Suppressor macrophage treated with lipopolysaccharide for 4 hours (primary cell): Measurements from ENCODE around the gene SPATA31E1.
"Not testable (repeated sequence)": the region's sequence is repeated elsewhere in the genome, so short reads cannot be mapped to it uniquely, and the experiment has no call there.

Experiments used
- DNase-seq: peaks from one replicate; pipeline ENCODE4 v3.0.0-alpha.2; 2020

The SPATA31E1 gene

DNA sequence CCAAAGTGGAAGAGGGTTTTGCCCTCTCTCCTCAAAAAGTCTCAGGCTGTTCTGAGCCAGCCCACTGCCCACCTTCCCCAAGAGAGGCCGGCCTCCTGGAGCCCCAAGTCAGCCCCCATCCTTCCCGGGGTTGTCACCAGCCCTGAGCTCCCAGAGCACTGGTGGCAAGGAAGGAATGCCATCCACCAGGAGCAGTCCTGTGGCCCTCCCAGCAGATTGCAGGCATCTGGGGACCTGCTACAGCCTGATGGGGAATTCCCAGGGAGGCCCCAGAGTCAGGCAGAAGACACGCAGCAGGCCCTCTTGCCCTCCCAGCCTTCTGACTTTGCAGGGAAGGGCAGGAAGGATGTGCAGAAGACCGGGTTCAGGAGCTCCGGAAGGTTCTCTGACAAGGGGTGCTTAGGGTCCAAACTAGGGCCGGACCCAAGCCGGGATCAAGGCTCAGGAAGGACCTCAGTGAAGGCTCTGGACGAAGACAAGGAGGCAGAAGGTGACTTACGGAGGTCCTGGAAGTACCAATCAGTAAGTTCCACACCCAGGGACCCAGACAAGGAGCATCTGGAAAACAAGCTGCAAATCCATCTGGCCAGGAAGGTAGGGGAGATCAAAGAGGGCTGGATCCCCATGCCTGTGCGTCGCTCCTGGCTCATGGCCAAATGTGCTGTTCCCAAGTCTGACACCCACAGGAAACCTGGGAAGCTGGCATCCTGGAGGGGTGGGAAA is 3.7 kb downstream of the SPATA31E1 start:
- no peak for DNase-seq

DNA sequence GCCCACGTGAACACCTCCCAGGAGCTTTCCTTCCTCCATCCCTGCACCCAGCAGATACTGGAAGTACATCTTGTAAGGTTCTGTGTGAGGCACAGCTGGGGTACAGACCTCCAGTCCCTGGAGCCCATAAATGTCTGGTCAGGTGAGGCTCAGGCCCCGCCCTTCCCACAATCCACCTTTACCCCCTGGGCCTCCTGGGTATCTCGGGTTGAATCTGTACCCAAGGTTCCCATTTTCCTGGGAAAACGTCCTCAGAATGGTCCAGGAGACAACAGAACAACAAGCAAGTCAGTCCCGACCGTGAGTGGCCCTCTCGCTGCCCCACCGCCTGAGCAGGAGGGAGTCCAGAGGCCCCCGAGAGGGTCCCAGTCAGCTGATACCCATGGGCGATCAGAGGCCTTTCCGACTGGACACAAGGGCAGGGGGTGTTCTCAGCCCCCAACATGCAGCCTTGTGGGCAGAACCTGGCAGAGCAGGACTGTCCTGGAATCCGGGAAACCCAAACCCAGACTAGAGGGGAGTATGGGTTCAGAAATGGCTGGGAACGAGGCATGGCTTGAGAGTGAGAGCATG is 4.3 kb downstream of the SPATA31E1 start:
- DNase-seq, result no peak

DNA sequence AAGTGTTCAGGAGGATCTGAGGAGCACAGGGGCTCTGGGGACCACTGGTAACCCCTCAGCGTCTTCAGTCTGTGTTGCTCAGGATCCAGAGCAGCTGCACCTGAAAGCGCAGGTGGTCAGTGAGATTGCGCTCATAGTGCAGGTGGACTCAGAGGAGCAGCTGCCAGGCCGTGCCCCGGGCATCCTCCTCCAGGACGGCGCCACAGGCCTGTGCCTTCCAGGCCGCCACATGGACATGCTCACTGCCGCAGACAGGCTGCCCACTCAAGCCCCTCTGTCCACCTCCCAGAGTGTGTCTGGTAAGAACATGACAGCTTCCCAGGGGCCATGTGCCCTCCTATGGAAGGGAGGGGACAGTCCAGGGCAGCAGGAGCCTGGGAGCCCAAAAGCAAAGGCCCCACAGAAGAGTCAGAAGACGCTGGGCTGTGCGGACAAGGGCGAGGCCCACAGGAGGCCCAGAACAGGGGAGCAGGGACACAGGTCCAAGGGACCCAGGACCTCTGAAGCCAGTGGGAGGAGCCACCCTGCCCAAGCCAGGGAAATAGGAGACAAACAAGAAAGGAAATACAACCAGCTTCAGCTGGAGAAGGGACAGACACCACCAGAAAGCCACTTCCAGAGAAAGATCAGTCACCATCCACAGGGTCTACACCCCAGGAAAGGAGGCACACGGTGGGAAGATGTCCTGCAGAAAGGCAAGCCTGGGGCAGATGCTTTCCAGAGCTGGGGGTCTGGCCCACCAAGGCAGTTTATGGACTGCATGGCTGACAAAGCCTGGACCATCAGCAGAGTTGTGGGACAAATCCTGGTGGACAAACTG is 5.2 kb downstream of the SPATA31E1 start:
- no peak for DNase-seq

DNA sequence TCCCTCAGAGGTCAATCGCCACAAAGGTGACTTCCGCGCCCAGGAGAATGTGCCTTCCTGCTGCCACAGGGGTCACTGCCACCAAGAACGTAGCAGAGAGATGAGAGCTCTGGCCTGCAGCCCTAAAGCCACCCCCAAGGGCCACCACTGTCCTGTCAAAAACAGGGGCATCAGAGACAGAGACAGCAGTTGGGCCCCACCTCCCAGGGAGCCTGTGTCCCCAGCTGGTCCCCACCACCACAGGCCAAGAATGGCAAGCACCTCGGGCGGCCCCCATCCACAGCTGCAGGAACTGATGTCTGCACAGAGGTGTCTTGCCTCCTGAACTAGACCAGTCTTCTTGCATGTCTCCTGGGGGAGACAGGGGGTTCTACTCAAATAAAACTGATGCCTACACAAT is 5.8 kb downstream of the SPATA31E1 start:
- DNase-seq, result no peak

DNA sequence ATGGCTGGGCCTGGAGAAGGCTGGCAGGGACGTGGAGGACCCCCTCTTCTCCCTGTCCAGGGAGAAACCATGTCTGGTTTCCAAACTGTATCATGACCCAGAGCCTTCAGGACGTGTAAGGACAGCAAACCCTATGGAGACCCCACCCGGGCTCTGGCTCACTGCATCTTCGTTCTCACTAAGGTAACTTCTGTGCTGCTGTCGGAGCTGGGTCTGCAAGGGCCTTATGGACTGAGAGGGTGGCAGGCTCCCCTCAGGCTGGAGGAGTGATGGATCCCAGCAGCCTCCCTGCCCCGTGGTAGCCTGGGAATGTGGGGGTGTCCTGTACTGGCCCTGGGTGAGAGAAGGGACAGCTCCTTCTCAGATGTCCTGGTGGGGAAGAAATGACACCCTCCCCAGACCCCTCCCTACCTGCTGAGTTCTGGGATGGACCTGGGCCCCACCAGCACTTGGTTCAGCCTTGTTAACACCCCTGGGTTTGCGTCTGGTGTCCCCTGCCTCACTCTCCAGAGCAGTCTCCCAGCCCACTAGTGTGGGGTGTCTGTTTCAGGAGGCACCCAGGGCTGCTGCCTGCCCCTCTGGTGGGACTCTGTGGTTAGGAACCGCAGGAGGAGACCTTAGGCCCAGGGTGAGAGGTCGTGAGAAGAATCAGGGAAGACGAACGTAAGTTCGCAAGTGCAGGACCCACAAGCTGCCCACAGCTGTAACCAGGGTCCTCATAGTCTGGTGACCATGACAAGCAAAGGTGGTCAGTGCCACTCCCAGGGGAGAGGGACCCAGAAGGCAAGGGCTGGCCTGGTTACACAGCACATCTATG is 6.6 kb downstream of the SPATA31E1 start:
- no peak for DNase-seq

DNA sequence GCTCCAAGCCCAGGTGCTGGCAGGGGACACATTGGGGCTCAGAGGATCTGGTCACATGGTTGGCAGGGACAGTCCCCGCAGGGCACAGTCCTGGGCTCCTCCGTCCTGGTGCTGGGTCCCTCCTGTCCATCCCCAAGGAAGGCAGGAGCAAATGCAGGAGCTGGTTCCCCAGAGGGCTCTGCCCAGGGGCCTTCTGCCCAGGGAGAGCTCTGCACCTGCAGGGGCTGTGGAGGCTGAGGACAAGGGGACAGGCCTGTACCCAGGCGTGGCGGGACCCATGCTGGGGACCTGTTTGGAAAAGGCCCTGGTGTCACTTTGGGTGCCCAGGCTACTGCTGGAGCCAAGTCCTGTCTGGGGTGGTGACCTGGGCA is 7.2 kb downstream of the SPATA31E1 start:
- no peak for DNase-seq

DNA sequence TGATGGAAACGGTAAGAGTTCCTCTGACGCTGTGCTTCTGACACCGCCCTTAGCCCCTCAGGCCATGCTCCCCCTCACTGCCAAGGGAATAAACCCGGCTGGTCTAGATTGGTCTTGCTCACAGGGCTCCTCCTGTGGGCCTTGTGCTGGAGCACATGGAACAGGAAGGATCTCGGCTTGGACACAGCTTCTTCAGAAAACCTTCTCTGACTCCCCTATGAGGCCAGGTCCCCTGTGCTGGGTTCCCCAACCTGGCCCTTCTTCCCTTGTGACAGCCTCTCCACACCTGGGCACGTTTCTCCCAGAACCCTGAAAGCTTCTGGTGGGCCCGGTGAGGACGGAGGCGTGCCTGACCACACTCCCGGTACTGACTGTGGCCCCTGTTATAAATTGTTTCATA is 8.2 kb downstream of the SPATA31E1 start:
- DNase-seq, result no peak

DNA sequence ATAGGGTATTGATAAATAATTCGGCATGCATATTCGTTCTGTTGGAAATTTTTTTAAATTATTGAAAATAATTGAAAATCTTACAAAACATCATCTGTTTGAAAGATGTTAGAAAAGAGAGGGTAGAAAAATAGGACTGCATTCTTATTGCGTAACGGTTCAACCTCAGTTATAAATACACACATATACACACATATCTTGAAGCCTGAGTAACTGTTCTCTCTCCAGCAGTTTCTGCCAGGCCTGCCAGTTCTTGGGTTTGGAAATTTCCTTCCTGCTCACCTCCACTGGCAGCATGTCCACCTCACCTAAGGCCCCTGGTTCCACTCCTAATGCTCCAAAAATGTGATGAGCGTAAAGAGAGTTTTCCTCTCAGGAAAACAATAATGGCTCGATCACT is 9.1 kb downstream of the SPATA31E1 start:
- DNase-seq, result no peak

DNA sequence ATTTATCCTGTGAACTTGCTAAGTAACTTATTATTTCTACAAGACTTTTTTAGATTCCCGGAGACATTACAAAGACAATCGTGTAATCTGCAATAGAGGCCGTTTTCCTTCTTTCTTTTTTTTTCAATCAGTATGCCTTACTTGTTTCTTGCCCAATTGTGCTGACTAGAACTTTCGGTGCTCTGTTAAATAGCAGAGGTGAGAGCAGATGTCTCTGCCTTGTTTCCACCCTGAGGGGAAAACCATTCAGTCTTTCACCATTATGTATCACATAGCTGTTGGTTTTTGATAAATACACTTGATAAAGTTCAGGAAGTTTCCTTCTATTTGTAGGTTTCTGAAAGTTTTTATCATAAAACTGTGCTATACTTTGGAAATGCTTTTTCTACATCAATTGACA is 10.3 kb downstream of the SPATA31E1 start:
- DNase-seq, result no peak

DNA sequence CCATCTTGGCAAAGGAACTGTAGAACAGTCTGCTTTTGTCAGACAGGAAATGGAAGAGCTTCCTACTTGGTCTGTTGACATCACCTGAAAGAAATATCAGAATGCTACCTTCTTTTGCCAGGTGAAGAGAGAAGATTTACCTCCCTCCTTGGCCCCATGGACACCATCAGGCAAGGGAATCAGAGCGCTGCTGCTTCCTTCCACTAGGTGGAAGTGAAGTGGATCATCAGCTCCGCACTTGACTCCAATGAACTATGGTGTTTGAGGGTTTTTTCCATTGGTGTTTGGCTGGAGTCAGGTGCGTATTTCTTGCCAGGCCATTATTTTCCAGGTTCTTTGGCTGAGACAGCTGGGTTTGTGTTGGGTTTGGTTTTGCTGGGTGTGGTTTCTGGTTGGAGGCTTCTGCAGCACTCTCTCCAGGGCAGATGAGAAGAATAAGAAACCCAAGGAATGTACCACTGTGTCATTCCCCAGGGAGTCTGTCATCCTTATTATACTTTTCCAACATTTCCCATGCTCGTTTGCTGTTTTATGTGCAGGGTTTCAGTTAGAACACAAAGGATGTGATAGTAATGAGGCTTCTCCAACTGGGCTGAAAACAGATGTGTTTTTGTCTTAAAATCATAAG is 12.4 kb downstream of the SPATA31E1 start:
- no peak for DNase-seq

DNA sequence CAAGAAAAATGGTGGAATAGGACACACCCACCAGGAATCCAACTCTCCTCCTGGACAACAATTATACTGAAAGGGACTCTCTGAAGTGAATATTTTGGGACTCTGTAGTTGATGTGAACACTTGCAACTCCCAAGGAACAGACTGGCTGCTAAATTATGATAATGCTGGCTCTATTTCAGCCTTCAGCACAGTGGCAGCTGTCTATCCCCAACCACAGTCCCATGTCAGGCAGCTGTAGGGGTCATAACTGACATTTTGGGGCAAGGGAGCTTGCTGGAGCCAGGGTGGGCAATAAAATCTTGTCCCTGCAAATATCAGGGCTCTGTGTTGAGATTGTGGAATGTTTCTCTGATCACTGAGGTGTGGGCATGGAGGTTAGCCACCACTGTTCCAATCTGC is 14.2 kb downstream of the SPATA31E1 start:
- DNase-seq, result no peak

DNA sequence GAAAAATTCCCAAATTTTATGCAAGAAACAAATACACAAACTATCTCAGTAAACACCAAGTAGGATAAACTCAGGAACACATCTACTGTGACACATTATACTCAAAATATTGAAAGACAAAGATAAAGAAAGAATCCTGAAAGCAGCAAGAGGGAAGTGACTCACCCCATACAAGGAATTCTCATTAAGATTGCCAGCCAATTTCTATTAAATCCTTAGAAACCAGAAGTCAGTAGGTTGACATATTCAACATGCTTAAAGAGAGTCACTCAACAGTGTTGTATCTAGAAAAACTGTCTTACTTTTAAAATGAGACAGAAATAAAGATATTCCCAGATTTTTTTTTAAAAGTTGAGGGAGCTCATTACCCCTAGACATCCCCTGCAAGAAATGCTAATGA is 15.5 kb downstream of the SPATA31E1 start:
- DNase-seq, result no peak

DNA sequence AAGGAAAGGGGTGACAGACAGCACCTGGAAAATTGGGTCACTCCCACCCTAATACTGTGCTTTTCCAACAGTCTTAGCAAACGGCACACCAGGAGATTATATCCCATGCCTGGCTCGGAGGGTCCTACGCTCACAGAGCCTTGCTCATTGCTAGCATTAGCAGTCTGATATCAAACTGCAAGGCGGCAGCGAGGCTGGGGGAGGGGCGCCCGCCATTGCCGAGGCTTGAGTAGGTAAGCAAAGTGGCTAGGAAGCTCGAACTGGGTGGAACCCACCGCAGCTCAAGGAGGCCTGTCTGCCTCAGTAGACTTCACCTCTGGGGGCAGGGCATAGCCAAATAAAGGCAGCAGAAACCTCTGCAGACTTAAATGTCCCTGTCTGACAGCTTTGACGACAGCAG is 19.7 kb downstream of the SPATA31E1 start:
- DNase-seq, result not testable (repeated sequence)

DNA sequence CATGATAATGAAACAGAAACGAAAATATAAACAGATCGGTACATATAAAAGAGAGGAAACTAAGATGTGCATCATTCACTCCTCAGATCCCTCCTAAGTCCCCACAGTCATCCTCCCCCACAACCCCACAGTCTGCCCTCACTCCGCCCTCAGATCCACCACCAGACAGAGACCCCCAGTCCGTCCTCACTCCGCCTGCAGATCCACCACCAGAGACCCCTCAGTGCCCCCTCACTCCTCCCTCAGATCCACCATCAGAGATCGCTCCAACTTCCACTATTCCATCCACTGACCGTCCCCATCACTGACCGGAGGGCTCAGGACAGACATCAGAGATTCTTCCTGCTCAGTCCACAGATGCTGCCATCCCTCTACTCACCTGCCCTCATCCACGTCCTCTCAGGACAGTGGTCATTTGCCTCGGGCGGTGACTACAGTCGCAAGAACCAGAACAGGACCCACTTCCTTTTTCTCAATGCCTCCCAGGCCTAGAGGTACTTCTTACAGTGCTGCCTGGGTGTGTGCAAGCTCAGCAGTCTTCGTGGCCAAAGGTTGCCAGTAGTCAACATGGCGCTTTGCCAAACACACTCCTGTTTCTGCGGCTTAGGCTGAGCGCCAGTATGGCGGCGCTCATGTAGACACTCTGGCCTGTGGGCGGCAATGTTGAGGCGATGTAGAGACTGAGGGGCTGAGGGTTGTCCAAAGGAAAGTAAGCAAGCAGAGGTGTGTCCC is 26.8 kb downstream of the SPATA31E1 start:
- DNase-seq, result no peak

DNA sequence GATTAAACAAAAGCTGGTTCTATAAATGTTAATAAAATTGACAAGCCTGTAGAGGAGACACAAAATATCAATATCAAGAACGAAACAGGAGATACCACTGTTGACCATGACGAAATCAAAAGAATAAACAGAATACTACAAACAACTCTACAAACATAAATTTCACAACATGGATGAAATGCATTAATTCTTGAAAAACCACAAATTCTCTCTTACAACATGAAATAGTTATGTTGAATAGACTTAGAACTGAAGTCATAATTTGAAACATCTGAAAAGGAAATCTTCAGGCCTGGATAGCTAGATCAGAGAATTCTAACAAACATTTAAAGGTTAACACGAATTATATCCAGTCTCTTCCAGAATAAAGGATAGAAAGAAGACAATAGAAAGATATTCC is 28.1 kb downstream of the SPATA31E1 start:
- no peak for DNase-seq

DNA sequence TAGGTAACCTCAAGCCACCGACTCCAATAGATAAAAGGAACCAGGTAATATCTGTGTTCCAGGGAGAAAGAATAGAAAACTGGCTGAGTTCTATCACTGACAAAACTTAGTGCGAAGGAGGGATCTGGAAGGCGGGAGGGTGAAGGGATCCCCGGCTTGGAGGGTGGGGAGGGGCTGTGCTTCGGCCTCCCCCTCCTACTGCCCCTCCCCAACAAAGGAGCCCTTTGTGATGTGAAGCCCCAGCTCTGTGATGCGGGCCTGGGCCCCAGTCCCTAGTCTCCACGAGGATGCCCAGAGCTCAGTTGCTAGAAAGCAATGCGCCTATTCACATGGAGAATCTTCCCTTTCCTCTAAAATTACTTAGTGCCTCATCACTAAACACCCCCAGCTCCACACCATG is 35.0 kb downstream of the SPATA31E1 start, which contains the start of gene SPATA31C1:
Gene SPATA31C1 (plus strand): TSS at position 301 of the 400 bp plus-strand sequence.
- DNase-seq, result not testable (repeated sequence)

DNA sequence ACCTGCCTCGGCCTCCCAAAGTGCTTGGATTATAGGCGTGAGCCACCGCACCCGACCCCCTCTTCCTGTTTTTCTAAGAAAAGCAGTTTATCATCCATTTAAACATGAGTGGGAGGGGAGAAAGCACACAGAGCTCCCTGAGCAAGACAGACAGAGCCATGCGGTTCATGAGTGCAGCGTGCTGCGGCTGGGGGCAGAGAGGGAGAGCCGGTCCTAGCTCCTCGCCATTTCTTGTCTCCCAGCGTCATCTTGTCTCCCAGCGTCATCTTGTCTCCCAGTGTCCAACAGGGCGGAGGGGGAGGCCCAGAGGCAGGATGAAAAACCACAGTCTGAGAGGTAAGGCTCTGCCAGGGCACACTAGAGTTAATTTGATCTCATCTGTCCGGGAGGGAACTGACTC is 36.3 kb downstream of the SPATA31E1 start:
- not testable (repeated sequence) for DNase-seq

DNA sequence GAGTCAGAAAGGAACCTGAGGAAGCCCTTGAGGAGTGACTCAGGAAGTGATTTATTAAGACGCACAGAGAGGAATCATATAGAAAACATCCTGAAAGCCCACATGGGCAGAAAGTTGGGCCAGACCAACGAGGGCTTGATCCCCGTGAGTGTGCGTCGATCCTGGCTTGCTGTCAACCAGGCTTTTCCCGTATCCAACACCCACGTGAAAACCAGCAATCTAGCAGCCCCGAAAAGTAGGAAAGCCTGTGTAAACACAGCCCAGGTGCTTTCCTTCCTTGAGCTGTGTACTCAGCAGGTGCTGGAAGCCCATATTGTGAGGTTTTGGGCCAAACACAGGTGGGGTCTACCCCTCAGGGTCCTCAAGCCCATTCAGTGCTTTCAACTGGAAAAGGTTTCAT is 38.9 kb downstream of the SPATA31E1 start:
- DNase-seq, result not testable (repeated sequence)

DNA sequence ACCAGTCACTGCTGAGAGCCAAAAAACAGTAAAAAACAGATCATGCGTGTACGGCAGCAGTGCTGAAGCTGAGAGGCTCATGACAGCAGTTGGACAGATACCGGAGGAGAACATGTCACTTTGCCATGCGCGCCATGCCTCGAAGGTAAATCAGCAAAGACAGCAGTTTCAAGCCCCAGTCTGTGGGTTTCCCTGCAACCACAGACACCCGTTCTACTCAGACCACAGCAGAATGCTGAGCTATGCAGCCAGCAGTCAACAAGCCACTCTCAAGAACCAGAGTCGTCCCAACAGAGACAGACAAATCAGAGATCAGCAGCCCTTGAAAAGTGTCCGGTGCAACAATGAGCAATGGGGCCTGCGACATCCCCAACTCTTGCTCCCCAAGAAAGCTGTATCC is 40.3 kb downstream of the SPATA31E1 start:
- DNase-seq, result not testable (repeated sequence)

DNA sequence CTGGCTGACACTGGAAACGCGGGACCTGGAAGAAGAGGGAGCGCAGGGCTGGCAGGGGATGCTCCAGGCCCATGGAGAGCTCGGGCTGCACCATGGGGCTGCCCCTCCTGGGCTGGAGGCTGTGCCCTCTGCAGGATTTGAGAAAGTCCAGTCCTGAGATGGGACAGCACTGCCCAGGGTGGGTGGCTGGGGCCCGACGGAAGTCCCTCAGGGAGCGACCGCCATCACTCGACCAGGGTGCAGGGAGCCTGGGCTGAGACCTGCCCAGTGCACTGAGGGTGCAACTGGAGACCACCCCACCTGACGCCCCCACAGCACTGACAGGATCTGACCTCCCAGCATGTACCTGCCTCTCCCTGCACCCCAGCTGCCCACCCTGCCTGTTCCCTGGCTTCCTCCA is 42.2 kb downstream of the SPATA31E1 start:
- not testable (repeated sequence) for DNase-seq

DNA sequence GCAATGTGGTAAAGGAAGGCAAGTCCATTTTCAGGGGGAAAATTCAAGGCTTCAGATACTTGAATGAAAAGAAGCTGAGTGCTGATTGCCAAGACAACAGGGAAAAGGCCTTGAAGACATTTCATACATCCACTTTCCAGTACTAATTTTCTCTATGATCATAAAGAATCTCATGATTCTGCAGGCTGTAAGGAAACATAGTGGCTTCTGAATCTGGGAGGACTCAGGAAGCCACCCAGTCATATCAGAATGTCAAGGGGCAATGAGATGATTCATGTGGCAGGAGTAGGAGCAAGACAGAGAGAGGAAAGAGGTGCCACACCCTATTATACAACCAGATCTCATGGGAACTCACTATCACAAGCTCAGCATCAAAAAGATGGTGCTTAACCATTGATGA is 46.5 kb downstream of the SPATA31E1 start:
- not testable (repeated sequence) for DNase-seq

DNA sequence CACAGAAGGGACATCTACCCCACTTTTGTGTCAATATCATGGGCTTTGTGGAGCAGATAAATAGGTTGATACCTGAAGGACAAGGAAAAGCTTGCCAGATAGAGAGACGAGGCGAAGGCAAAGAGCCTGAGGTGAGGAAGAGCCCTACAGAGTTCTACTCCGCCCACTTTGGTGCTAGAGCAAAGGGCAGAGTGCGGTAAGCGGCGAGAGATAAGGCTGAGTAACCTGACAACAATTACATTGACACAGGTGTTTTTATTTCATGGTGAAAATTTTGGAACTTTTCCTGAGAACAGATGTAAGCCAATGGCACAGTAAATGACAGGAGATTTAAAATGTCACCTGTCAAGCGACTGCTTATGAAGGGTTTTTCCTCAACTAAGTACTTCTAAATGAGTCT is 51.8 kb downstream of the SPATA31E1 start:
- not testable (repeated sequence) for DNase-seq
